ENCODE results near the gene SLC2A8.

The SLC2A8 gene

GRCh38 chr9:127438394-127438793 lies 41.4 kb downstream of the SLC2A8 start:
- Histone ChIP-seq H2AFZ (ENCODE audit: low read length) (no peak overlapping the region), H3K36me3 (ENCODE audit: insufficient read depth, low read length) (peaks cover 59% of the 10 kb centered on the region; the same call in 1 of the 2 replicates), H3K4me1 (ENCODE audit: insufficient read depth, low read length, poor library complexity, severe bottlenecking) (peaks cover 4% of the 10 kb centered on the region), H3K4me3 (ENCODE audit: low read length, poor library complexity, severe bottlenecking) (no peak overlapping the region), H3K9me2 (replicated peaks; ENCODE audit: low read depth, low read length) (no peaks in the 10 kb centered on the region), H3K27me3 (ENCODE audit: insufficient read depth, low read length, poor library complexity, severe bottlenecking) (no peaks in the 10 kb centered on the region), H3K9ac (ENCODE audit: low read depth, low read length, poor library complexity, severe bottlenecking) (no peak overlapping the region), H4K20me1 (ENCODE audit: insufficient read depth, low read length, poor library complexity, severe bottlenecking) (no peaks in the 10 kb centered on the region), H3K4me2 (ENCODE audit: low read depth, low read length, poor library complexity, severe bottlenecking) (no peak overlapping the region), H3F3A (ENCODE audit: low read depth) (no peaks in the 10 kb centered on the region), H3K9me3 (ENCODE audit: insufficient read depth, low read depth, low read length) (no peaks in the 10 kb centered on the region), H3K79me2 (ENCODE audit: insufficient read depth, low read length) (no peaks in the 10 kb centered on the region)
- TF ChIP-seq EZH2phosphoT487 (IDR thresholded peaks at IDR 0.05; ENCODE audit: borderline replicate concordance) = no peak
- TF ChIP-seq CTCF (conservative IDR thresholded peaks at IDR 0.05; ENCODE audit: low read length) = no peak

GRCh38 chr9:127444283-127444920 lies 47.4 kb downstream of the SLC2A8 start:
- Histone ChIP-seq H3K79me2 (ENCODE audit: insufficient read depth, low read length) (peaks cover 27% of the 10 kb centered on the region), H3K27me3 (ENCODE audit: insufficient read depth, low read length, poor library complexity, severe bottlenecking) (no peaks in the 10 kb centered on the region), H3K36me3 (ENCODE audit: insufficient read depth, low read length) (peaks cover 65% of the 10 kb centered on the region), H3F3A (ENCODE audit: low read depth) (peaks cover 18% of the 10 kb centered on the region; the same call in 1 of the 2 replicates), H3K9ac (ENCODE audit: low read depth, low read length, poor library complexity, severe bottlenecking) (no peak overlapping the region), H3K4me1 (ENCODE audit: insufficient read depth, low read length, poor library complexity, severe bottlenecking) (peaks cover 17% of the 10 kb centered on the region), H4K20me1 (ENCODE audit: insufficient read depth, low read length, poor library complexity, severe bottlenecking) (peaks cover 22% of the 10 kb centered on the region), H2AFZ (ENCODE audit: low read length) (no peak overlapping the region), H3K4me2 (ENCODE audit: low read depth, low read length, poor library complexity, severe bottlenecking) (no peak overlapping the region), H3K9me3 (ENCODE audit: insufficient read depth, low read depth, low read length) (no peaks in the 10 kb centered on the region), H3K4me3 (ENCODE audit: low read length, poor library complexity, severe bottlenecking) (no peak overlapping the region), H3K9me2 (replicated peaks; ENCODE audit: low read depth, low read length) (no peaks in the 10 kb centered on the region)
- TF ChIP-seq EZH2phosphoT487 (IDR thresholded peaks at IDR 0.05; ENCODE audit: borderline replicate concordance) = no peak
- no peak for TF ChIP-seq CTCF (conservative IDR thresholded peaks at IDR 0.05; ENCODE audit: low read length)

- Histone ChIP-seq H3K4me1 (ENCODE audit: insufficient read depth, low read length, poor library complexity, severe bottlenecking) (peaks cover 24% of the 10 kb centered on the region), H3K9me3 (ENCODE audit: insufficient read depth, low read depth, low read length) (no peaks in the 10 kb centered on the region), H3K4me2 (ENCODE audit: low read depth, low read length, poor library complexity, severe bottlenecking) (no peak overlapping the region), H3F3A (ENCODE audit: low read depth) (peaks cover 18% of the 10 kb centered on the region; the same call in 1 of the 2 replicates), H2AFZ (ENCODE audit: low read length) (no peak overlapping the region), H3K27me3 (ENCODE audit: insufficient read depth, low read length, poor library complexity, severe bottlenecking) (no peaks in the 10 kb centered on the region), H4K20me1 (ENCODE audit: insufficient read depth, low read length, poor library complexity, severe bottlenecking) (peaks cover 30% of the 10 kb centered on the region), H3K36me3 (ENCODE audit: insufficient read depth, low read length) (peaks cover 64% of the 10 kb centered on the region), H3K4me3 (ENCODE audit: low read length, poor library complexity, severe bottlenecking) (no peak overlapping the region), H3K79me2 (ENCODE audit: insufficient read depth, low read length) (peaks cover 35% of the 10 kb centered on the region), H3K9ac (ENCODE audit: low read depth, low read length, poor library complexity, severe bottlenecking) (no peak overlapping the region), H3K9me2 (replicated peaks; ENCODE audit: low read depth, low read length) (no peaks in the 10 kb centered on the region)
- no peak for TF ChIP-seq EZH2phosphoT487 (IDR thresholded peaks at IDR 0.05; ENCODE audit: borderline replicate concordance)
Observed at GRCh38 chr9:127444921-127445850, 48.2 kb downstream of the SLC2A8 start.
